ENCODE results near the gene MMP7.
A peak's percentile ranks its signal among the peaks of the same experiment; 100 is the strongest.

DNA sequence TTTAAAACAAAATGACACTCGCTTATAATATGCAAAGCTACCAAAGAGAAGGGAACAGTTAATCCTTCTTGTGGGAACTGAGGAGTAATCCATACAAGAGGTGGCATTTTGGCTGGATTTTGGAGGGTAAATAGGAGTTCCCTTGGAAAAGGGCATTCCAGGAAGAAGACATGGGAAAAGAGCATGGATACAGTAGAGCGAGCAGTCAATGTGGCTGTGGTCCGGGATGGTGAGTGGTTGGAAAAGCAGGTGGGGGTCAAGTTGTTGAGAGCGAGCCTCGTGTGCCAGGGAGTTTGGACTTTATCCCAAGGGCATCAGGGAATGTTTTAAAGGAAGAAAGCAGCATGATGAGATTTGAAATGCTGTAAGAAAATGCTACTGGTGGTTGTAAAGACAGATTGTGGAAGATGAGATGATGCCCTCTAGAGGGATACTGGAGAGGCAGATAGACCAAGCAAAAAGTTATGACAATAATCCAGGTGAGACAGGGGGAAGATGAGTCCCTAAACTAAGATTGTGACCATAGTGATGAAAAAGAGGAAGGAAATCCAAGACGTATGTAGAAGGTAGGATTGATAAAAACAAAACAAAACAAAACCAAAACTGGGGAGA, 3.8 kb upstream of the MMP7 start:
- TF ChIP-seq, protein P1, sequence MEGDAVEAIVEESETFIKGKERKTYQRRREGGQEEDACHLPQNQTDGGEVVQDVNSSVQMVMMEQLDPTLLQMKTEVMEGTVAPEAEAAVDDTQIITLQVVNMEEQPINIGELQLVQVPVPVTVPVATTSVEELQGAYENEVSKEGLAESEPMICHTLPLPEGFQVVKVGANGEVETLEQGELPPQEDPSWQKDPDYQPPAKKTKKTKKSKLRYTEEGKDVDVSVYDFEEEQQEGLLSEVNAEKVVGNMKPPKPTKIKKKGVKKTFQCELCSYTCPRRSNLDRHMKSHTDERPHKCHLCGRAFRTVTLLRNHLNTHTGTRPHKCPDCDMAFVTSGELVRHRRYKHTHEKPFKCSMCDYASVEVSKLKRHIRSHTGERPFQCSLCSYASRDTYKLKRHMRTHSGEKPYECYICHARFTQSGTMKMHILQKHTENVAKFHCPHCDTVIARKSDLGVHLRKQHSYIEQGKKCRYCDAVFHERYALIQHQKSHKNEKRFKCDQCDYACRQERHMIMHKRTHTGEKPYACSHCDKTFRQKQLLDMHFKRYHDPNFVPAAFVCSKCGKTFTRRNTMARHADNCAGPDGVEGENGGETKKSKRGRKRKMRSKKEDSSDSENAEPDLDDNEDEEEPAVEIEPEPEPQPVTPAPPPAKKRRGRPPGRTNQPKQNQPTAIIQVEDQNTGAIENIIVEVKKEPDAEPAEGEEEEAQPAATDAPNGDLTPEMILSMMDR (IDR thresholded peaks at IDR 0.05), result peak; percentile 32
- no peak for TF ChIP-seq EZH2 (IDR thresholded peaks at IDR 0.05; ENCODE audit: borderline replicate concordance, insufficient read depth, low read depth, low read length, poor library complexity, severe bottlenecking)
